T-helper 2 cell treated with Interferon-gamma antibody and Interleukin-4, amounts not matched to agents 100 ng/mL and 5 ng/mL, for 36 hours (primary cell): ENCODE results near the gene RYR3. TPM values are rescaled to one million over a fixed set of nuclear protein-coding genes. Genes with fewer than 3 reads are reported as not detected.

Experiments used
- intact Hi-C: fragments of 100-400 bp; cut with micrococcal nuclease; formaldehyde crosslinking; loops from one replicate; pipeline ENCODE4 v1.15.1; 2023
- total RNA-seq: library from RNA; stranded (reverse); gene quantifications from 2 replicates; pipeline ENCODE4 v1.2.3, GENCODE V29; 2022

The RYR3 gene
- total RNA-seq, 1 donor from 2014 or later, result not detected

GRCh38 chr15:33699691-33700447 lies 389.1 kb downstream of the RYR3 start:
- intact Hi-C loops, result loop anchor here (5.0 kb wide), 1 partner anchor 408 kb away; no protein-coding TSS in a partner anchor

GRCh38 chr15:33700695-33701303 lies 390.0 kb downstream of the RYR3 start:
- intact Hi-C loops, result loop anchor here (5.0 kb wide), 1 partner anchor 408 kb away; no protein-coding TSS in a partner anchor

- intact Hi-C loops, result loop anchor here (5.0 kb wide), 1 partner anchor 409 kb away; no protein-coding TSS in a partner anchor
Measured at GRCh38 chr15:33701304-33701696, 390.5 kb downstream of the RYR3 start.

GRCh38 chr15:33706173-33706572 lies 395.4 kb downstream of the RYR3 start:
- intact Hi-C loops, result no loop called here

- intact Hi-C loops, result no loop called here
Measured at GRCh38 chr15:33710748-33711147, 400.0 kb downstream of the RYR3 start.

GRCh38 chr15:33716025-33716424 lies 405.3 kb downstream of the RYR3 start:
- intact Hi-C loops, result no loop called here

GRCh38 chr15:33720952-33721351 lies 410.2 kb downstream of the RYR3 start:
- intact Hi-C loops, result no loop called here

GRCh38 chr15:33722005-33722672 lies 411.4 kb downstream of the RYR3 start:
- intact Hi-C loops, result no loop called here

- intact Hi-C loops, result no loop called here
Measured at GRCh38 chr15:33722673-33723015, 411.9 kb downstream of the RYR3 start.

- intact Hi-C loops, result no loop called here
Measured at GRCh38 chr15:33724321-33725036, 413.7 kb downstream of the RYR3 start.

- intact Hi-C loops, result loop anchor here (10.0 kb wide), 1 partner anchor 235 kb away; the partner anchor contains the start of gene CHRM5
Measured at GRCh38 chr15:33729653-33730052, 418.9 kb downstream of the RYR3 start.

GRCh38 chr15:33730815-33731214 lies 420.0 kb downstream of the RYR3 start:
- intact Hi-C loops, result loop anchor here (10.0 kb wide), 1 partner anchor 234 kb away; the partner anchor contains the start of gene CHRM5

GRCh38 chr15:33735143-33735542 lies 424.4 kb downstream of the RYR3 start:
- intact Hi-C loops, result loop anchor here (10.0 kb wide), 1 partner anchor 230 kb away; the partner anchor contains the start of gene CHRM5

GRCh38 chr15:33735637-33736247 lies 425.0 kb downstream of the RYR3 start:
- intact Hi-C loops, result loop anchor here (10.0 kb wide), 1 partner anchor 229 kb away; the partner anchor contains the start of gene CHRM5

- intact Hi-C loops, result loop anchor here (10.0 kb wide), 1 partner anchor 227 kb away; the partner anchor contains the start of gene CHRM5
Measured at GRCh38 chr15:33737687-33738601, 427.2 kb downstream of the RYR3 start.

GRCh38 chr15:33738941-33739664 lies 428.3 kb downstream of the RYR3 start:
- intact Hi-C loops, result loop anchor here (10.0 kb wide), 1 partner anchor 226 kb away; the partner anchor contains the start of gene CHRM5

GRCh38 chr15:33742306-33742705 lies 431.5 kb downstream of the RYR3 start:
- intact Hi-C loops, result no loop called here

- intact Hi-C loops, result no loop called here
Measured at GRCh38 chr15:33742800-33743199, 432.0 kb downstream of the RYR3 start.

GRCh38 chr15:33746203-33746602 lies 435.4 kb downstream of the RYR3 start:
- intact Hi-C loops, result no loop called here
